Stimulated activated CD8-positive, alpha-beta memory T cell treated with anti-CD3 and anti-CD28 coated beads, Interleukin-2, amount 100 ng/mL, for 48 hours (primary cell): ENCODE results near the gene SLC26A2.

Experiments used
- DNase-seq, 2 donors: peaks; one replicate each; pipeline ENCODE4 v3.0.0-alpha.2; 2020; ENCODE audit warnings: low read depth in 2 of 2

Gene SLC26A2

DNA sequence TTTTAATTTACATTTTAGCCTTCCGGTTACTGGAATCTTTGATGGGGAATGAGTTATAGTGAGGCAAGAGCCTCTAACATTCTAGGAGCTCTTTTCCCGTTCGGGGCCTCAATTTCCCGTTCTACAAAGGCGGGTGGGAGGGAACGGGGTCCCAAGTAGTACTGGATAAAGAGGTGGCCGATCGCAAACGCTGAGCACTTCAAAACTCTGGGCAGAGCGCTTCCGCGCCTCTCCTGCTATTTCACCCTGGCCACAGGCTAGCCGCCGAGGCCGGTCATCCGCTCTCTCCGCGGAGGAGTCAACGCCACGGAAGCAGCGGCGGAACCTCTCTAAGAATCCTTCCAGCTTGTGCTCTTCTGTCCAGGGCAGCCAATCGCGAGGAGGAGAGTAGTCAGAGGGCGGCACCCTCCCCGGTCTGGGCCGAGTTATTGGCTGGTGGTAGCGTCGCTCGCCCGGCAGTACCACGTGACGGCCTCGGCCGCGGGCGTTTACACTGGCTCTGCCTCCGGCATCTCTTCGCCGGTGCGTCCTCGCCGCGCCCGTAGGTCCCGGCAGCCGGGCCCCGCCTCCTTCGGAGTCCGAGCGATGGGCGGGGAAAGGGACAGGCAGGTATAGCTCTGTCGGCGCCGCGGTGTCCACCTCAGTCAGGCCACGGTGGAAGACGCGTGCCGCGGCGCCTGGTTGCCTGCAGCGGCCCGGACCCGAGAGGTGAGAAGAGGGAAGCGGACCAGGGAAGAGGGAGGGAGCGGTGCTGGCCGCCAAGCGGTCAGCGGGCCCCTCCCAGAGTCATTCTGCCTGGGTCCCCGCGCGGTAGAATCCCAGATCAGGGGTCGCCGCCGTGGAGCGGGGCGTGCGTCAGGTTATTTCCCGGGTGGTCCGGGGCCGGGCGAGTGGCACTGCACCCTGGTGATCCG, at the start of gene SLC26A2:
Gene SLC26A2, plus strand, starts transcription at position 487 of the 914 bp plus-strand sequence. CDS start 16,895 bp downstream, outside the sequence.
- peak; percentile 91 to 92 for DNase-seq

DNA sequence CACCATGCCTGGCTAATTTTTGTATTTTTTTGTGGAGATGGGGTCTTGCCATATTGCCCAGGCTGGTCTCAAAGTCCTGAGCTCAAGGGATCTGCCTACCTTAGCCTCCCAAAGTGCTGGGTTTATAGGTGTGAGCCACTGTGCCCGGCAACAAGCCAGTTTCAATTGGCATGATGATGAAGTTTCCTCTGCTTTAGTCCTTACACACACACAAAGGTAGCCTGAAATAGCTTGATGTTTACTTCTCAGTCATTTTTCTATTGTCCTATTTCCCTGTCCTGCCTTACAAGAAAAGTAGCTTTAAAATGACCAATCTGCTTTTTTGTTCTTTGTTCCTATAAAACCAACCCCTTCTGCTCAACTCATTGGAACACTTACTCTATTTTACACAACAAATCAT, 49.5 kb upstream of the SLC26A2 start:
- DNase-seq = no peak

DNA sequence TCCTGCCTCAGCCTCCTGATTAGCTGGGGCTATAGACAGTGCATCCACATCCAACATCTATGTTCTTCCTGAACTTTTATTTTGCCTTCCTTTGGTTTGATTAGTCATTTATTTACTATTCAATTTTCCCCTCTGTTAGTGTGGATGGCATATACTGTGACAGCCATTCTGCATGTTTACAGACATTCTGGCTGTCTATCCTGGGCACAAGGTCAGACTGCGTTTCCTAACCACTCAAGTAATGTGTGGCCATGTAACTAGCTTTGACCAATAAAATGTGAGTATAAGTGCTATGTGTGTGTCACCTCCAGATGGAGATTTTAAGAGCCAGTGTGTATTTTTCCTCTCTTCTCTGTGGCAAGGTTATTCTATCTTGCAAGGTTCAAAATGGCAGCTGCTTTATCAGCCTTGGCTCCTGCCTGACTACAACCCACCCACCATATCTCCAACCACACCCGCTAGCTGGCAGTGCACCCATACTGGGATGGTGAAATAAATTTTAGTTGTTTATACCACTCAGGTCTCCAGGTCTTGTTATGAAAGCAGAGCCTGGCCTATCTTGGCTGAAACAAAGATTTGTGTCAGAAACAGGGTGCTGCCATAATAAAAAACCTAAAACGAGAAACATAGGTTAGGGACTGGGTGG, 48.2 kb upstream of the SLC26A2 start:
- no peak for DNase-seq

DNA sequence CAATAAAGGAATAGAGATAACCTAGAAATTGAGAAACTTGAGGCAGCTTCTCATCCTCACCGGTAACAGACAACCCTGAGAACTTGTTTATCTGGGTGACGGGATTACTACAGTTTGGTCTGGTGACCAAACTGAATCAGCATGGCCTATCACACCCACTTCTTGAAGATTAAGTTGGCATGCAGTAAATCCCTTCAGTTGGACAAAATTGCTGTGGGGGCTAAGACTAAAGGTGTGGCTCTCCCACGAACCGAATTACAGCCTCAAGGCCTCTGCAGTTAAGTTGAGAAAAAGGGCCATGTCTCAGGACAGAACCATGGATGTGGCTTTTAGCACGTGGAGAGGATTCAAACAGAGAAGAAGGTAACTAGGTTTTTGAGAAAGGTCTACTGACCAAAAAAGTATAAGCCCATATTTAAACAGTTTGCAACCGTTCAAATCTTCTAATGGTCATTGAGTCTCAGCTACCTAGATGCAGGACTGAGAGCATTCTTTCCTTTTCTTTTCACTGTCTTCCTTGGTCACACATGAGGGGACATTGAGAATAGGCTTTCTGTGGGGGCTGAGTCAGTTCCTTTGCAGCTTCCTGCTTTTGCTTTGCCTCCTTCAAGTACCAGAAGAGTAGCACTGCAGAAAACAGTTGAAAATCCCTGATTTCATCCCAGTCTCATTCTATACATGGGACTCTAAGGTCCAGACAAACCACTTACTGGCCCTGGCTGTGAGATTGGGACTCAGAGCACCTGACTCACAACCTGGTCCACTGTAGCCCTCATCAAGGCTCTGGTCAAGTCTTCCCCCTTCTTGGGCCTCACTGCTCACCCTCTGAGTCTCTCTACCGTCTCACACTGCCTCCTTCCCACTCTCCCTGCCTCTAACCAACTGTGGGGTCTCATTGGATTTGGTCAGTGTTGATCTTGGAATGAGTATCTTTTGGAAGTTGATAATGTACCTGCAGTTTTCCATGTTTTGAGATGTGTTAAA, 46.8 kb upstream of the SLC26A2 start:
- no peak for DNase-seq

DNA sequence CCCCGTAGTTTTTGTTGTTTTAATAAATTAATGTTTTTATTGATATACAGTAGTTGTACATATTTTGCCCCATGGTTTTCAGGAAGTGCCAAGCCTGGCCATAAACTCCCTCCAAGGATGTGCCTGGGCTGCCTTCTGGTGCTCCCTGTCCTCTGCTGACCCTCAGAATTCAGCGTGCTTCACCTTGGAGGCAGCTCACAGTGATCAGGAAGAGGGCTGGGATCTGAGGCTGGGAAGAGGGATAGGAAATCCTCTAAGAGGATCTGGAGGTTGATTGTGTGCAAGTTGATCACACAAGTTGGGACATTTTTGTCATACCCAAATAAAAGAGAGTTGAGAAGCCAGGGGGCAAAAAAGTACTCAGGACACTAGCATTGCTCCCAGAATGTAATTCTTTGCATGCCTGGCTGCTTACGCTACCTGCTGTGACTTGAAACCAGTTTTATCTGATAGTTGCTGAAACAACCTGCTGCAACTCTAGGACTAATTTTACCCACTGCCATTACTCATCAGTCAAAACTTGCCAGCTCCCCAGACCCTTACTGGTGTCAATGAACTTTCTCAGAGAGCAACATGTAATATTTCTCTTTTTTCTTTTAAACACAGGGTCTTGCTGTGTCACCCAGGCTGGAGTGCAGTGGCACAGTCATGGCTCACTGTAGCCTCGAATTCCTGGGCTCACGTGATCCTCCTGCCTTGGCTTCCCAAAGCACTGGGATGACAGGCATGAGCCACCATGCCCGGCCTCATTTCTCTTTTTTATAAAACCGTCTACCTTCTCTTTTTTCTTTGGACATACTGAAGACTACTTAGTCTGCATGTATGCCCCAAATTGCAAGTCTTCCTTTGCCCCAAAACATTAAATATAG, 44.9 kb upstream of the SLC26A2 start:
- no peak for DNase-seq

DNA sequence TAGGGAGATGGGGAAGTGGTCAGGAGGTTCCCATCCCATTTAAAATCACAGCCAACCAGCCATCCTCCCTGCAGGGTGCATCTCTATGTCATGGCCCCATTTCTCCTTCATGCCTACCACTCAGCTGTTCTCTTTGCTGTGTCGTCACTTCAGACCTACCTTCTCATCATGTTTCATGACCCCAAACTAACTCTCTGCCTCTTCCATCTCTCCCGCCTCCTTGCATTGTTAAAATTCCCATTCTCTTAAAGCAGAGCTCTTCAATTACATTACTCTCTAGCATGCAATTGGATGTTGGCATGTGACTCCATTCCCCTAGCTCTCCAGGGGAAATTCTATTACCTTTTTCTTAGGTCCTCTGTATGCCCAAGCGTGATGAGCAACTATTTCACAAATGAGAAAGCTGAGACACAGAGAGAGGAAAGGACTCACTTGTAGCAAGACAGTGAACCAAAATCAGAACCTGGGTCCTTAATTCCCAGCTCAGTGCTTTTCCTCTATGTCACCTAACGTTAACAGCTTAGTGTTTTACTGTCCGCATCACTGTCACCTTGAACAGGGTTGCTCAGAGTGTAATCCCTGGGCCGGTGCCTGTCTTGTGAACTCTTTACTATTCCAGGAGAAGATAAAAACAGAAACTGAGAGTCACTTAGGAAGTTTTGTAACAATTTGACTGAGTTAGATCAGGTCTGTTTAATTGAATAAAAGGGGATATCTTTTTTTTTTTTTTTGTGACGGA, 44.1 kb upstream of the SLC26A2 start:
- no peak for DNase-seq

DNA sequence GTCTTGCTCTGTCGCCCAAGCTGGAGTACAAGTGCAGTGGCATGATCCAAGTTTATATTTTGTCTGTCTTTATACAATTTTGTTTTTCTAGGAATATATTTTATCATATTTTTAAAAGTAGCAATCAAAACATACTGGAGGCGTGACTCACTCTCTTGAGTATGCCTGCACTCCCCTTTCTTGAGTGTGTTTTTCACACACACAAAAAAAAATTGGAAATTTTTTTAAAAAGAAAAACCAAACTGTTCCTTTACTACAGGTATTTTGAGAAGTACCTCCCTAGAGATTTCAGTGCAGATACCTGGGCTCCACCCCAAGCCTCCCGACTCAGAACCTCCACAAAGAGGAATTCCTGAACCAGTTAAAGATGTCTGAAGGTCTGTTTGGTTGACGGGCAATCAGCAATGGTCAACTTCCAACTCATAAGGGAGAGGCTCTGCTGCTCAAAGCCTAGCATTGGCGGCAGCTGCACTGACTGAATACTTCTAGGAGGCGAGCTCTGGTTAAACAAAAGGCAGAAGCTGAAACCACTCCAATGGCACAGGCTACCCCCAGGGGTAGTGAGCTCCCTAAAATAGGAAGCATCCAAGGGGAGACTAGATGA, 43.4 kb upstream of the SLC26A2 start:
- DNase-seq = no peak

DNA sequence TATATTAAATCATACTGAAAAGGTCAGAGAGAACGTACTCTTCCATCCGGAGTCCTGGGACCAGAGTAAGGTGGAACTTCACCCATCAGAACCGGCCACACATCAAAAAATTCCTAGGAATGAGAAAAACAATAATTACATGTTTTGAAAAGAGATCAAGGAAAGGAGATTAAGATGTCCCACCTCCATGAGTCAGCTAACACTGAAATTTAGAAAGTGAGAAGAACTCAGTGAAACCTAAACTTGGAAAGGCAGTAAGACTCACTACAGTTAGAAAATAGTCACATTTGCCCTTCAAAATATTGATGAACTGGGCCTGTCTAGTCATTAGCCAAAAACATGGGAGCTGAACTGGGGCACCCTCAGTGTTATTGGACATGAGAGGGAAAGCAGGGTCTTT, 39.0 kb upstream of the SLC26A2 start:
- no peak for DNase-seq

DNA sequence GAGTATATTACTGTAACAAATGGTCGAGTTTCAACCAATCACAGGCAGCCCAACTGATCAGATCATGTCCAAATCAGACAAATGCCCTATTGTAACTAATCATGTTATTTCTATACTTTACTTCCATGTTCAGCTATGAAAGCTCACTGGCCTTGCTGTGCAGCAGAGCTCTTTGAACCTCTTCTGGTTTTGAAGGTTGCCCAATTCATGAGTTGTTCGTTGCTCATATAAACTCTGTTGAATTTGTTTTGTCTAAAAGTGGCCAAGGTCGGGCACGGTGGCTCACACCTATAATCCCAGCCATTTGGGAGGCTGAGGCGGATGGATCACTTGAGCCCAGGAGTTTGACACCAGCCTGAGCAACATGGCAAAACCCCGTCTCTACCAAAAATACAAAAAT, 37.6 kb upstream of the SLC26A2 start:
- no peak for DNase-seq

DNA sequence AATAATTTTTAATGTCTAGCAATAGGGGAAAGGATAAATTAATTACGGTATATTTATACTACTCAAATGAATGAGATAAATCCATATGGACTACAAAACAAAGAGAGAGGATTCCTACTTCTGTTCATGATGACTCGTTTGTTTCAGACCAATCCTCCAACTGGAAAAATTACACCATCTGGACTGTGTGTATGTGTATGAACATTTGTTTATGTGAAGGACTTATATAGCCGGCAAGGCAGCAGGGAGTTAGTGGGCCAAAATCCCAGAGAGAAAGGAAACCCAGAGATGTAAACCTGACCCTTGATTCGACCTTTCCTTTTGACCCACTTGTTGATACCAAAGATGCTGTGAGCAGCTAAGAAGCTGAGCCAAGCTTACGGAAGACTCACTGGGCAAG, 36.1 kb upstream of the SLC26A2 start:
- DNase-seq = no peak

DNA sequence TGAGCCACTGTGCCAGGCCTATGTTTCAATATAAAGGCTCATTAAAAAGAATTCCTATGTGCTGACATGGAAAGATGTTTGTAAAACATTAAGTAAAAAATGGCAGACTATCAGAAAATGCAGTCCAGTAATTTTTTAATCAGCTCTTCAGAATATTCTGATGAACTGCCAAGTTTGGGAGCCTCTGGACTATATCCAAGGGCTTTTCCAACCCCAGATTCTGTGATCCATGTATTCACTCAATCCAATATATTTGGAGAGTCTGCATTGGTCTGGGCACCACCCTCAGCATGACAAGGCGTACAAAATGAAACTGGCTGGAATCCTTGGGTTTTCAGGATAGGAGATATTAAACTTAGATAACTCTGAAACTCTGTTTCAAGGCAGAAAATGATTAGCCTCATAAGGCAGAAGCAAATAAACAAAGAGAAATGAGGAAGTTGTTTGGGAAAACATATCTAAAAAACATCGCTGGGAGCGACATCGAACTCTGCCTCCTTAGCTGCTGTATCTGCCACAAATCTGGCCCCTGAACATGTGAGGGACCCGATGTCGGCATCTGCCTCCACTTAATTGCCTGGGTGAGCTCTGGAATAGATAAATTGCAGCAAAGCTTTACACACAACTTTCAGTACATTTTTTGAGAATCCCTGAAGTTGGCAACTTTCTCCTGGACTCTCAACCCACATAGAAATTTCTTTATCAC, 30.4 kb upstream of the SLC26A2 start:
- DNase-seq = no peak

DNA sequence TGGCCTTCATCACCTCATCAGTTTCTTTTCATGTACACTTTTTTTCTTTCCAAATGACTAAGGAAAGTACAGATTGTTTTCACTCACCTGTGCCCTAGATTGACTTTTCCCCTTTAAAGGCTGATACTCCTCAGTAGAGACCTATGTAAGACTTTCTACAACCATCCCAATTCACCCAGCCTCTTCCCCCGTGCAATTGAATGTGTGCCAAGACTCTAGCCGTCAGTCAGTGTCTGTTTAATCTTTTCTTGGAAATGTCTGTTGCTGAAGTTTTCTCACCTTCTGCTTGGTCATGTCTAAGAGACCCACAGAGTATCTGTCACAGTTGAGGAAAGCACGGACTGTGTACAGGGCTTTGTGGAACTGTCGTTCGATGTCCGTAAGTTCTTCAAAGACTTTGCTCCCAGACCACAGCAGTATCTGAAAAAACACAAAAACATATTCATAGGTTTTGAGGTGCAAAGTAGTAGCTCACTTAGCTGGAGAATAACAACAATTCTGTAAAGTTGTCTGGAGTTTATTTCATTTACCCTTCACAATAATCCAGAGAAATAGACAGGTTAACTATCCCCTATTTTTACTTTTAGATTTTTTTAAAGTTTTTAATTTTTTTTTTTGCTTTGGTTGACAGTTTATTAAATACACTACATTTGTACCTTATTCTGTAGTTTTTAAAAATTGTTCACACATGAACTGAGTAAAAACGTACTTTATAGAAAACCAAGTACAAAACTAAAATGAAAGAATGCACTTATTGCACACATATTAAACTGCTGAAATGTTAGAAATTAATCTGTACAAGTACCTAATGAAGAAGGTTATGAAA, 29.6 kb upstream of the SLC26A2 start:
- DNase-seq = no peak

DNA sequence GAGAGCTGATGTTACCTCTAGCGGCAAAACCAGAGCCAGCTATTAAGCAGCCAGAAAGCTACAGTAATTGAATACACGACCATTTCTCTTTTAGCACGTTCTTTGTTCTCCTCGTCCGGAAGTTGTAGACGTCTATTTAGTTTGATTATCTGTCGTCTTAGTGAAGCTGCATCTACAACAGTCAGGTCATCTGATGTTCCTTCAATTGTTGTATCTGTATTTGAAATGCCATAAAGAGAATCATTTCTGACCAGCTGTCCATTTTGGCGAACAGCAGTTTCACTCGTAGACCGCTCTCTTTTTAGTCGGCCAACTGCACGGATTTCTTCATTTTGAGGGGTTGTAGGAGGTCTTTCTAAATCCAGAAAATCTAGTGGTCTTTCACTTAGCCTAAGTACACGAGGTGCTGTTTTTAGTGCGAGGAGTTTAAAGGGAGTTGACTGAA, 28.5 kb upstream of the SLC26A2 start:
- no peak for DNase-seq

DNA sequence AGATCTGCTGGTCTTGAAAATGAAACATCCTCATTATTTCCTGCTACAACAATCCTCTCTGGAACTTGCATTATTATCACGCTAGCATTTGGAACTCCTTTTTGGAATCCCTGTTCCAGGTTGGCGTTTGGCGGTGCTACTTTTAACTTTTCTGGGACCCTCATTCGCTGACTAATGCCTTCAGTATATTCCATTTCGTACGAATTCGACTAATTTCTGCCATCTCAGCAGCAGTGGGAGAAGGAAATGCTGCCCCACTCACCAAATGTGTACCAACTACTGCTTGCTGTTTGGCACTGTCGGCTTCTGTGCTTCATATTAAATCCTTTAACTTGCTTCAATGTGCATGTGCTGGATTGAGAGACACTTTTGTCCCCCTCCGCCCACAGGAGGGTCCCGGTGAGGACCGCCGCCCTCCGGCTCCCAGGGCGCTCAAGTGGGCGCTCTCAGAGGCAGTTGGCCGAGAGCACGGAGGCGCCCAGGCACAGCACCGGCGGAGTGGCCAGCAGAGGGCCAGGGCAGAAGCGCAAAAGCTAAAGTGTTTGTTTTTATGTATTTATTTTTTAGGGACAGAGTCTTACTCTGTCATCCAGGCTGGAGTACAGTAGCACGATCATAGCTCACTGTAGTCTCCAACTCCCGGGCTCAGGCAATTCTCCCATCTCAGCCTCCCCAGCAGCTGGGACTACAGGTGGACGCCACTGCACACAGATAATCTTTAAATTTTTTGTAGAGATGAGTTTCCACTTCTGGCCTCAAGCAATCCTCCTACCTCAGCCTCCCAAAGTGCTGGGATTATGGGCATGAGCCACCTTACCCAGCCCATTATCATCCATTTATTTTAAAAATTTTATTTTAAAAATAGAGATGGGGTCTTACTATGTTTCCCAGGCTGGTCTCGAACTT, 27.9 kb upstream of the SLC26A2 start:
- no peak for DNase-seq

DNA sequence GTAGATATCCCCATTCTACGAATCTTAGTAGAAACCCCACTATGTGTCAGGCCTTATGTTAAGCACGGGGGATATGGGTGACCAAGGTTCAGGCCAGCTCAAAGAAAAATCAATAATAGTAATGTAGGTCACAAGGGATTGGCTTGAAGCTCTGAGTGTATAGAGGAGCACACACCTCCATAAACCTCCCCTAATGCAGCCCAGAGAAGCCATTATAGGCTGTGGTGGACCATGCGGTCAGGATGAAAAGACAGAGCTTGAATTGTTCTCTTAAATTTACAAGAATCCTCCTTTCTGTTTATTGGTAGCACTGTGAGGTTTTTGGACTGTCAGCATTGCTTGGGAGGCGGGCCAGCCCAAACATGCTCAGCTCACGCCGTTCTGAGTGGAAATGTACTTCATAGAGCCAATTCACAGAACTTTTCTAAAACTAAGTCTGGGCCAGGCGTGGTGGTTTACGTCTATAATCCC, 25.1 kb upstream of the SLC26A2 start:
- no peak for DNase-seq

DNA sequence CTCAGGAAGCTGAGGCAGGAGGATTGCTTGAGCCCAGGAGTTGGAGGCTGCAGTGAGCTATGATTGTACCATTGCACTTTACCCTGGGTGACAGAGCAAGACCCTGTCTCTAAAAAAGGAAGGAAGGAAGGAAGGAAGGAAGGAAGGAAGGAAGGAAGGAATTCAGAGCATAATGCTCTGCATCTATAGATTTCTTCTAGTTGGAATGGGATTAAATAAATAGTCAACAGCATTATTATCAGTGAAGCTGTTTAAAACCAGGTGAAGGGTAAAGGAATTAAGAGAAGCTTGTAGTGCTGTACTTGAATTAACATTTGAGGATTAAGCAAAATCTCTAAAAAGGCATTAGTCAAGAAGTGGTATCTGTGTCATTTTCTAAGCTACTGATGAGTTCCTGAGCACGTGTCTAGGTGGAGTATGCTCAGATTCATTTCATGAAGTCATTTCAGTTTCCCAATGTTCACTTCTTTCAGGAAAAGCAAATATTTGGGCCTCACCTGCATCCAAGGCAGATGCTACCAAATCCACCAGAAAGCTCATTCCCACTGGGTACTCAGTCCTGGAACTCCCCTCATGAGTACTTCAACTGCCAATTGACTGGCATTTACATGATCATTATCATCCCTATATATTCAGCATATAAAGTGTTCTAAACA, 24.4 kb upstream of the SLC26A2 start:
- no peak for DNase-seq

DNA sequence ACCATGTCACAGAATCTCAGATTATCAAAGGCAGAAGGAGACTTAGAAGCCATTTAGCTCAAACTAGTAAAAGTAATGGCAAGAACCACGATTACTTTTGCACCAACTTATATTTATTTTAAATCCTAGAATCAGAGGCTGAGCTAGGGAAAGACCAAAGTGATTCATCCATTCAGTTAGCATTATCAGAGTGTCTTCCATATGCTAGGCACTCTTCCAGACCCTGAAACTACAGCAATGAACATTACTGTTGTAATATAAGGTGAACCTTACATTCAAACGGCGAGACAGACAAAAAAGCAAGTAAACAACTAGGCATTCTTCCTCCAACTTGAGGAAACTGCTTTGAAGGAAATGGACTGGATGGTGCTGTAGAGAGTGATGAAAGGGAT, 23.9 kb upstream of the SLC26A2 start:
- DNase-seq = no peak
